Activated T-cell treated with anti-CD3 and anti-CD28 coated beads, Interleukin-2, amount 50 U/mL, for 24 hours (primary cell): ENCODE results near the gene PITPNC1.

Source experiments
- DNase-seq: peaks from one replicate; pipeline ENCODE4 v3.0.0-alpha.2; 2020
- H3K27ac Mint-ChIP-seq: 2 replicates; pipeline ENCODE4 v1.8.0; 2020; ENCODE audit warnings: mild to moderate bottlenecking, mixed read lengths
- H3K27me3 Mint-ChIP-seq: 2 replicates; pipeline ENCODE4 v1.8.0; 2020; ENCODE audit warnings: mixed read lengths
- H3K36me3 Mint-ChIP-seq: 2 replicates; pipeline ENCODE4 v1.8.0; 2020; ENCODE audit warnings: low read depth, mixed read lengths
- H3K4me1 Mint-ChIP-seq: 2 replicates; pipeline ENCODE4 v1.8.0; 2020; ENCODE audit warnings: low read depth, mixed read lengths
- H3K4me3 Mint-ChIP-seq: 2 replicates; pipeline ENCODE4 v1.8.0; 2020; ENCODE audit warnings: mild to moderate bottlenecking, moderate library complexity, mixed read lengths
- H3K9me3 Mint-ChIP-seq: 2 replicates; pipeline ENCODE4 v1.8.0; 2020; ENCODE audit warnings: mixed read lengths

Gene PITPNC1

GRCh38 chr17:67585077-67585602 is 208.1 kb downstream of the PITPNC1 start:
- H3K9me3 Mint-ChIP-seq = no peaks in the 10 kb centered on the region

GRCh38 chr17:67588326-67588725 is 211.2 kb downstream of the PITPNC1 start:
- Mint-ChIP-seq H3K9me3 (no peaks in the 10 kb centered on the region), H3K36me3 (peaks cover 42% of the 10 kb centered on the region), H3K27ac (no peak overlapping the region), H3K4me3 (no peak overlapping the region), H3K27me3 (no peaks in the 10 kb centered on the region), H3K4me1 (peaks cover 15% of the 10 kb centered on the region)
- no peak for DNase-seq

More at GRCh38 chr17:67585077-67585602, 208.1 kb downstream of the PITPNC1 start:
- peak overlapping the region; percentile 37 for H3K27ac Mint-ChIP-seq
- H3K4me3 Mint-ChIP-seq = no peak overlapping the region
- no peaks in the 10 kb centered on the region for H3K27me3 Mint-ChIP-seq
- peaks cover 15% of the 10 kb centered on the region for H3K4me1 Mint-ChIP-seq
- DNase-seq = no peak
- H3K36me3 Mint-ChIP-seq = peaks cover 46% of the 10 kb centered on the region

GRCh38 chr17:67594115-67594880 is 217.2 kb downstream of the PITPNC1 start:
- Mint-ChIP-seq H3K27ac (no peak overlapping the region), H3K9me3 (no peaks in the 10 kb centered on the region), H3K36me3 (peaks cover 33% of the 10 kb centered on the region), H3K4me1 (peaks cover 4% of the 10 kb centered on the region), H3K4me3 (no peak overlapping the region), H3K27me3 (no peaks in the 10 kb centered on the region)
- no peak for DNase-seq

GRCh38 chr17:67600408-67600807 is 223.3 kb downstream of the PITPNC1 start:
- Mint-ChIP-seq H3K36me3 (peaks cover 6% of the 10 kb centered on the region), H3K9me3 (no peaks in the 10 kb centered on the region), H3K27ac (no peak overlapping the region), H3K4me3 (no peak overlapping the region), H3K4me1 (peaks cover 16% of the 10 kb centered on the region), H3K27me3 (no peaks in the 10 kb centered on the region)
- DNase-seq = no peak

- Mint-ChIP-seq H3K4me1 (peaks cover 16% of the 10 kb centered on the region), H3K36me3 (peaks cover 3% of the 10 kb centered on the region), H3K9me3 (no peaks in the 10 kb centered on the region), H3K27me3 (no peaks in the 10 kb centered on the region), H3K27ac (peak overlapping the region; percentile 71), H3K4me3 (no peak overlapping the region)
- DNase-seq = no peak
Measured at GRCh38 chr17:67601897-67602296, 224.8 kb downstream of the PITPNC1 start.

- Mint-ChIP-seq H3K27me3 (no peaks in the 10 kb centered on the region), H3K36me3 (peaks cover 3% of the 10 kb centered on the region), H3K27ac (peak overlapping the region; percentile 71), H3K9me3 (no peaks in the 10 kb centered on the region), H3K4me1 (peaks cover 18% of the 10 kb centered on the region), H3K4me3 (no peak overlapping the region)
- DNase-seq = no peak
Measured at GRCh38 chr17:67602444-67602843, 225.4 kb downstream of the PITPNC1 start.

GRCh38 chr17:67602974-67603373 is 225.9 kb downstream of the PITPNC1 start:
- H3K9me3 Mint-ChIP-seq = no peaks in the 10 kb centered on the region
- no peak overlapping the region for H3K4me3 Mint-ChIP-seq
- no peaks in the 10 kb centered on the region for H3K27me3 Mint-ChIP-seq
- peak overlapping the region; percentile 56 for H3K27ac Mint-ChIP-seq
- peak; percentile 53 for DNase-seq
- peaks cover 3% of the 10 kb centered on the region for H3K36me3 Mint-ChIP-seq
- H3K4me1 Mint-ChIP-seq = peaks cover 18% of the 10 kb centered on the region

GRCh38 chr17:67605256-67605912 is 228.3 kb downstream of the PITPNC1 start:
- peaks cover 8% of the 10 kb centered on the region for H3K36me3 Mint-ChIP-seq
- H3K9me3 Mint-ChIP-seq = no peaks in the 10 kb centered on the region
- DNase-seq = no peak
- H3K27me3 Mint-ChIP-seq = no peaks in the 10 kb centered on the region
- H3K4me3 Mint-ChIP-seq = no peak overlapping the region
- no peak overlapping the region for H3K27ac Mint-ChIP-seq
- peaks cover 17% of the 10 kb centered on the region for H3K4me1 Mint-ChIP-seq

- no peaks in the 10 kb centered on the region for H3K9me3 Mint-ChIP-seq
Measured at GRCh38 chr17:67606471-67606870, 229.4 kb downstream of the PITPNC1 start.

GRCh38 chr17:67606896-67607604 is 230.0 kb downstream of the PITPNC1 start:
- Mint-ChIP-seq H3K36me3 (peaks cover 10% of the 10 kb centered on the region), H3K4me1 (peaks cover 13% of the 10 kb centered on the region), H3K27ac (no peak overlapping the region), H3K9me3 (no peaks in the 10 kb centered on the region), H3K27me3 (no peaks in the 10 kb centered on the region), H3K4me3 (no peak overlapping the region)
- no peak for DNase-seq

More at GRCh38 chr17:67606471-67606870, 229.4 kb downstream of the PITPNC1 start:
- no peak for DNase-seq
- Mint-ChIP-seq H3K4me3 (no peak overlapping the region), H3K36me3 (peaks cover 10% of the 10 kb centered on the region), H3K27me3 (no peaks in the 10 kb centered on the region), H3K4me1 (peaks cover 17% of the 10 kb centered on the region), H3K27ac (no peak overlapping the region)

GRCh38 chr17:67610061-67610460 is 233.0 kb downstream of the PITPNC1 start:
- Mint-ChIP-seq H3K27ac (no peak overlapping the region), H3K36me3 (peaks cover 10% of the 10 kb centered on the region), H3K9me3 (no peaks in the 10 kb centered on the region), H3K4me1 (peaks cover 9% of the 10 kb centered on the region), H3K27me3 (no peaks in the 10 kb centered on the region), H3K4me3 (no peak overlapping the region)
- no peak for DNase-seq

- peaks cover 10% of the 10 kb centered on the region for H3K36me3 Mint-ChIP-seq
- H3K9me3 Mint-ChIP-seq = no peaks in the 10 kb centered on the region
- H3K27ac Mint-ChIP-seq = peak overlapping the region; percentile 76
- H3K4me3 Mint-ChIP-seq = no peak overlapping the region
- no peaks in the 10 kb centered on the region for H3K27me3 Mint-ChIP-seq
- peaks cover 5% of the 10 kb centered on the region for H3K4me1 Mint-ChIP-seq
- no peak for DNase-seq
Measured at GRCh38 chr17:67613961-67614360, 236.9 kb downstream of the PITPNC1 start.

GRCh38 chr17:67615011-67615561 is 238.0 kb downstream of the PITPNC1 start:
- DNase-seq = no peak
- H3K27ac Mint-ChIP-seq = peak overlapping the region; percentile 22
- H3K4me3 Mint-ChIP-seq = no peak overlapping the region
- peaks cover 5% of the 10 kb centered on the region for H3K4me1 Mint-ChIP-seq
- no peaks in the 10 kb centered on the region for H3K9me3 Mint-ChIP-seq
- H3K36me3 Mint-ChIP-seq = peaks cover 9% of the 10 kb centered on the region
- H3K27me3 Mint-ChIP-seq = no peaks in the 10 kb centered on the region

- no peak overlapping the region for H3K4me3 Mint-ChIP-seq
- no peaks in the 10 kb centered on the region for H3K27me3 Mint-ChIP-seq
- peaks cover 5% of the 10 kb centered on the region for H3K4me1 Mint-ChIP-seq
- no peak for DNase-seq
- H3K27ac Mint-ChIP-seq = peak overlapping the region; percentile 62
- no peaks in the 10 kb centered on the region for H3K9me3 Mint-ChIP-seq
- peaks cover 8% of the 10 kb centered on the region for H3K36me3 Mint-ChIP-seq
Measured at GRCh38 chr17:67615736-67616135, 238.7 kb downstream of the PITPNC1 start.
